HepG2 (cell line): ENCODE data around the gene PTPMT1. TPM values are rescaled to one million over a fixed set of nuclear protein-coding genes. Genes with fewer than 3 reads are reported as not detected.

Experiments used
- DR1 ChIP-seq: sonication (generic); formaldehyde crosslinking; IDR thresholded peaks from 2 replicates; pipeline ENCODE4 v1.8.0; 2021; ENCODE audit warnings: mild to moderate bottlenecking, missing genetic modification reagents, inconsistent platforms
- GABPA ChIP-seq, 2 experiments: IDR thresholded peaks; 2 replicates each; pipeline ENCODE4 v1.6.1; 2011 to 2016; ENCODE audit warnings: low read depth in 2 of 2, low read length in 1 of 2, missing biosample characterization in 1 of 2, missing genetic modification characterization in 1 of 2
- GPN1 ChIP-seq: sonication (generic); formaldehyde crosslinking; IDR thresholded peaks from 2 replicates; pipeline ENCODE4 v1.5.1; 2020; ENCODE audit warnings: missing genetic modification reagents, borderline replicate concordance
- HNF4G ChIP-seq, 2 experiments: sonication (generic) in 1 of 2; formaldehyde crosslinking in 1 of 2; IDR thresholded peaks; 2 replicates each; pipeline versions ENCODE4 v1.4.0 to v1.6.1; 2011 to 2020; ENCODE audit warnings: borderline replicate concordance in 2 of 2, low read depth in 2 of 2, mild to moderate bottlenecking in 2 of 2, low read length in 1 of 2, missing genetic modification reagents in 1 of 2, moderate library complexity in 1 of 2
- KAT2B ChIP-seq: fragments of 150-350 bp; IDR thresholded peaks from 2 replicates; pipeline ENCODE4 v1.6.1; 2014; ENCODE audit warnings: low read depth, low read length, borderline replicate concordance
- KMT2A ChIP-seq: sonication (generic); formaldehyde crosslinking; IDR thresholded peaks from 2 replicates; pipeline ENCODE4 v1.4.0; 2020; ENCODE audit warnings: missing genetic modification reagents
- SALL2 ChIP-seq: sonication (generic); formaldehyde crosslinking; IDR thresholded peaks from 2 replicates; pipeline ENCODE4 v1.8.1; 2023; ENCODE audit warnings: mild to moderate bottlenecking, missing genetic modification reagents, inconsistent platforms
- SOX13 ChIP-seq, 3 experiments: fragments of 450-650 bp in 1 of 3; sonication (generic) in 1 of 3; formaldehyde crosslinking in 1 of 3; IDR thresholded peaks in 2 of 3; conservative IDR thresholded peaks in 1 of 3; 2 replicates each; pipeline versions ENCODE4 v1.5.0 to v1.6.1; 2016 to 2020; ENCODE audit warnings: antibody characterized with exemption in 1 of 3, mild to moderate bottlenecking in 1 of 3, missing compliant biosample characterization in 1 of 3, missing genetic modification reagents in 1 of 3, moderate library complexity in 1 of 3
- THRA ChIP-seq: sonication (generic); formaldehyde crosslinking; IDR thresholded peaks from 2 replicates; pipeline ENCODE4 v1.4.0; 2020; ENCODE audit warnings: missing genetic modification reagents, borderline replicate concordance
- YY1 ChIP-seq: IDR thresholded peaks from 2 replicates; pipeline ENCODE4 v1.6.1; 2011; ENCODE audit warnings: low read length, low read depth, moderate library complexity, mild to moderate bottlenecking; ENCODE audit not compliant: insufficient read depth, insufficient replicate concordance
- ZBTB49 ChIP-seq: sonication (generic); formaldehyde crosslinking; IDR thresholded peaks from 2 replicates; pipeline ENCODE4 v1.4.0; 2020; ENCODE audit warnings: missing genetic modification reagents, borderline replicate concordance
- ZMYM3 ChIP-seq: sonication (generic); formaldehyde crosslinking; IDR thresholded peaks from 2 replicates; pipeline ENCODE4 v1.5.1; 2020; ENCODE audit warnings: mild to moderate bottlenecking, missing genetic modification reagents
- ZNF264 ChIP-seq: sonication (generic); formaldehyde crosslinking; IDR thresholded peaks from 2 replicates; pipeline ENCODE4 v1.4.0; 2020; ENCODE audit warnings: missing genetic modification reagents
- ZNF292 ChIP-seq: sonication (generic); formaldehyde crosslinking; IDR thresholded peaks from 2 replicates; pipeline ENCODE4 v1.8.1; 2022; ENCODE audit warnings: mild to moderate bottlenecking, low read depth, missing genetic modification reagents, borderline replicate concordance
- ZNF484 ChIP-seq: sonication (generic); formaldehyde crosslinking; IDR thresholded peaks from 2 replicates; pipeline ENCODE4 v1.5.1; 2020; ENCODE audit warnings: mild to moderate bottlenecking, low read depth, missing genetic modification reagents, borderline replicate concordance
- ZNF501 ChIP-seq: sonication (generic); formaldehyde crosslinking; IDR thresholded peaks from 2 replicates; pipeline ENCODE4 v1.5.1; 2020; ENCODE audit warnings: mild to moderate bottlenecking, moderate library complexity, missing genetic modification reagents
- ZNF747 ChIP-seq: sonication (generic); formaldehyde crosslinking; IDR thresholded peaks from 2 replicates; pipeline ENCODE4 v1.8.1; 2023; ENCODE audit warnings: missing genetic modification reagents, mild to moderate bottlenecking, borderline replicate concordance
- ZNF883 ChIP-seq: sonication (generic); formaldehyde crosslinking; IDR thresholded peaks from 2 replicates; pipeline ENCODE4 v1.5.1; 2020; ENCODE audit warnings: mild to moderate bottlenecking, missing genetic modification reagents; ENCODE audit errors: not compliant biosample characterization
- polyA plus RNA-seq, 8 experiments: library from polyadenylated mRNA; depleted of rRNA in 3 of 8; stranded (reverse) in 7 of 8; unstranded in 1 of 8; fragments of >200 nt; fragmentation: Illumina TruSeq in 4 of 8; extraction: Trizol in 4 of 8; gene quantifications; 2 replicates each; pipeline versions ENCODE4 v1.2.1 to v1.2.3, GENCODE V29; 2011 to 2016; ENCODE audit warnings: low read depth in 4 of 8, missing spikeins in 1 of 8, mixed read lengths in 1 of 8; ENCODE audit not compliant: insufficient read depth in 1 of 8
- total RNA-seq, 5 experiments: library from RNA; depleted of rRNA; stranded (reverse); fragments of >200 nt; fragmentation: Illumina TruSeq; extraction: Trizol; gene quantifications; 2 replicates each; pipeline ENCODE4 v1.2.3, GENCODE V29; 2016; ENCODE audit warnings: low read depth in 1 of 5
- TF ChIP-seq, protein P1 (sequence below): sonication (generic); formaldehyde crosslinking; IDR thresholded peaks from 2 replicates; pipeline ENCODE4 v1.4.0; 2020; ENCODE audit warnings: missing genetic modification reagents, borderline replicate concordance

Gene PTPMT1
- total and polyA plus RNA-seq, 2 of the 13 experiments (the other 11 are each of a cell fraction or from before 2014, with no cell fraction given) = 55.6 to 129 TPM

DNA sequence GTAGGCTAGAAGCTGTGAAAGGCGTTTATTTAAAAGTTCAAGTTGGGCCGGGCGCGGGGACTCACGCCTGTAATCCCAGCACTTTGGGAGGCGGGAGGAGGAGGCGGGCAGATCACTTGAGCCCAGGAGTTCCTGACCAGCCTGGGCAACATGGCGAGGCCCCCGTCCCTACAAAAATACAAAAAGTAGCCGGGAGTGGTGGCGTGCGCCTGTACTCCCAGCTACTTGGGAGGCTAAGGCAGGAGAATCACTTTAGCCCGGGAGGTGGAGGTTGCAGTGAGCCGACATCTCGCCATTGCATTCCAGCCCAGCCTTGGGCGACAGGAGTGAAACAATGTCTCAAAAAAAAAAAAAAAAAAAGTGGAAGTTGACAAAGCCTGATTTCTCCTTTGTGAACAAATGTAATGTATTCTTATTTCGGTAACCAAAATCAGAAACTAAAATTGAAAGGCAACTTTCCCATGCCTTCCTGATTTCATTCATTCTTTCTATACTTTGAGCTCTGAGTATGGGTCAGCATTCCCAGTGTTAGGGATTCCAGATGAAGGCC lies 825 bp downstream of the PTPMT1 start (continued):
- no peak for TF ChIP-seq ZBTB49
- no peak for TF ChIP-seq SALL2 (CRISPR knock-in tag)
- no peak for TF ChIP-seq GPN1 (CRISPR knock-in tag)
- TF ChIP-seq HNF4G (IDR thresholded peaks at IDR 0.05; ENCODE audit: borderline replicate concordance, low read depth, low read length) = no peak
- no peak for TF ChIP-seq HNF4G (CRISPR knock-in tag; IDR thresholded peaks at IDR 0.05; ENCODE audit: borderline replicate concordance, low read depth)
- TF ChIP-seq ZNF501 (CRISPR knock-in tag) = no peak
- peak; percentile 39 for TF ChIP-seq ZNF883
- no peak for TF ChIP-seq ZNF747 (CRISPR knock-in tag)
- TF ChIP-seq DR1 (CRISPR knock-in tag) = no peak
- TF ChIP-seq YY1 = peak; percentile 10
- no peak for TF ChIP-seq ZNF484 (CRISPR knock-in tag)
- no peak for TF ChIP-seq THRA
- TF ChIP-seq ZNF264 (CRISPR knock-in tag) = no peak
- no peak for TF ChIP-seq GABPA (IDR thresholded peaks at IDR 0.05; ENCODE audit: low read depth, low read length)
- no peak for TF ChIP-seq GABPA (CRISPR knock-in tag; IDR thresholded peaks at IDR 0.05; ENCODE audit: low read depth)
- TF ChIP-seq KAT2B = no peak
- no peak for TF ChIP-seq KMT2A (CRISPR knock-in tag)
- TF ChIP-seq SOX13 (IDR thresholded peaks at IDR 0.05) = no peak
- TF ChIP-seq SOX13 (CRISPR knock-in tag; conservative IDR thresholded peaks at IDR 0.05 in 1 of 2, IDR thresholded peaks at IDR 0.05 in 1 of 2) = no peak
- TF ChIP-seq, protein P1, sequence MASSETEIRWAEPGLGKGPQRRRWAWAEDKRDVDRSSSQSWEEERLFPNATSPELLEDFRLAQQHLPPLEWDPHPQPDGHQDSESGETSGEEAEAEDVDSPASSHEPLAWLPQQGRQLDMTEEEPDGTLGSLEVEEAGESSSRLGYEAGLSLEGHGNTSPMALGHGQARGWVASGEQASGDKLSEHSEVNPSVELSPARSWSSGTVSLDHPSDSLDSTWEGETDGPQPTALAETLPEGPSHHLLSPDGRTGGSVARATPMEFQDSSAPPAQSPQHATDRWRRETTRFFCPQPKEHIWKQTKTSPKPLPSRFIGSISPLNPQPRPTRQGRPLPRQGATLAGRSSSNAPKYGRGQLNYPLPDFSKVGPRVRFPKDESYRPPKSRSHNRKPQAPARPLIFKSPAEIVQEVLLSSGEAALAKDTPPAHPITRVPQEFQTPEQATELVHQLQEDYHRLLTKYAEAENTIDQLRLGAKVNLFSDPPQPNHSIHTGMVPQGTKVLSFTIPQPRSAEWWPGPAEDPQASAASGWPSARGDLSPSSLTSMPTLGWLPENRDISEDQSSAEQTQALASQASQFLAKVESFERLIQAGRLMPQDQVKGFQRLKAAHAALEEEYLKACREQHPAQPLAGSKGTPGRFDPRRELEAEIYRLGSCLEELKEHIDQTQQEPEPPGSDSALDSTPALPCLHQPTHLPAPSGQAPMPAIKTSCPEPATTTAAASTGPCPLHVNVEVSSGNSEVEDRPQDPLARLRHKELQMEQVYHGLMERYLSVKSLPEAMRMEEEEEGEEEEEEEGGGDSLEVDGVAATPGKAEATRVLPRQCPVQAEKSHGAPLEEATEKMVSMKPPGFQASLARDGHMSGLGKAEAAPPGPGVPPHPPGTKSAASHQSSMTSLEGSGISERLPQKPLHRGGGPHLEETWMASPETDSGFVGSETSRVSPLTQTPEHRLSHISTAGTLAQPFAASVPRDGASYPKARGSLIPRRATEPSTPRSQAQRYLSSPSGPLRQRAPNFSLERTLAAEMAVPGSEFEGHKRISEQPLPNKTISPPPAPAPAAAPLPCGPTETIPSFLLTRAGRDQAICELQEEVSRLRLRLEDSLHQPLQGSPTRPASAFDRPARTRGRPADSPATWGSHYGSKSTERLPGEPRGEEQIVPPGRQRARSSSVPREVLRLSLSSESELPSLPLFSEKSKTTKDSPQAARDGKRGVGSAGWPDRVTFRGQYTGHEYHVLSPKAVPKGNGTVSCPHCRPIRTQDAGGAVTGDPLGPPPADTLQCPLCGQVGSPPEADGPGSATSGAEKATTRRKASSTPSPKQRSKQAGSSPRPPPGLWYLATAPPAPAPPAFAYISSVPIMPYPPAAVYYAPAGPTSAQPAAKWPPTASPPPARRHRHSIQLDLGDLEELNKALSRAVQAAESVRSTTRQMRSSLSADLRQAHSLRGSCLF (CRISPR knock-in tag) = no peak
- TF ChIP-seq ZMYM3 (CRISPR knock-in tag) = peak; percentile 34; the same call in 1 of the 2 replicates
- TF ChIP-seq ZNF292 (CRISPR knock-in tag) = no peak
